ENCODE measurements around the gene SPEG.

- TF ChIP-seq CTCF (IDR thresholded peaks at IDR 0.05; ENCODE audit: low read length) (no peak), EZH2 (IDR thresholded peaks at IDR 0.05; ENCODE audit: borderline replicate concordance, low read length) (no peak)
These were observed 14.2 kb downstream of the SPEG start for GRCh38 chr2:219448776-219449341.

Measured in OCI-LY1 (cell line).